ENCODE data around the gene MSMB. TPM values are rescaled to one million over a fixed set of nuclear protein-coding genes. Genes with fewer than 3 reads are reported as not detected.

Gene MSMB
- total and polyA plus RNA-seq, 2 of the 8 experiments (the other 6 are each of a cell fraction or from before 2014, with no cell fraction given) = not detected

GRCh38 chr10:46091080-46091827 lies 45.2 kb upstream of the MSMB start (continued):
- TF ChIP-seq SRF (IDR thresholded peaks at IDR 0.05; ENCODE audit: low read depth, low read length) = no peak
- no peak for TF ChIP-seq CHD7 (IDR thresholded peaks at IDR 0.05; ENCODE audit: insufficient replicate concordance, low read length)

Measured in H1 (cell line).